ENCODE results near the gene DDAH1. TPM values are rescaled to one million over a fixed set of nuclear protein-coding genes. Genes with fewer than 3 reads are reported as not detected.

DDAH1 gene
- total and polyA plus RNA-seq, 2 of the 4 experiments (the other 2 are of a cell fraction): 78.0 to 94.5 TPM

GRCh38 chr1:85428471-85429089 lies 36.4 kb downstream of the DDAH1 start:
- no peak overlapping the region for H4K8ac ChIP-seq (ENCODE audit: low read depth in 2 of 2, low read length in 2 of 2)
- dilution Hi-C loops (cut with HindIII; ENCODE audit: low sequenced_read_pairs, unreplicated experiment): no loop called here
- H3K36me3 ChIP-seq (ENCODE audit: control insufficient read depth, insufficient read depth, low read length): peaks cover 2% of the 10 kb centered on the region; the same call in 1 of the 2 replicates
- no peak overlapping the region for H2AK5ac ChIP-seq (ENCODE audit: low read depth, low read length)
- no peak for DNase-seq
- H3K9ac ChIP-seq (ENCODE audit: low read depth, low read length): no peak overlapping the region
- no peak overlapping the region for H3K4me3 ChIP-seq (ENCODE audit: insufficient read depth, low read depth, low read length)
- no peak overlapping the region for H3K4me2 ChIP-seq (ENCODE audit: low read depth, low read length)
- CTCF ChIA-PET: no interaction called here
- H3K27ac ChIP-seq (ENCODE audit: insufficient read depth, low read length): no peak overlapping the region
- peaks cover 32 to 58% of the 10 kb centered on the region in 2 experiments for H3K79me1 ChIP-seq (ENCODE audit: low read depth in 1 of 2, low read length in 2 of 2)
- WGBS, 2 experiments (ENCODE audit: extremely low coverage in 2 of 2, insufficient read length in 1 of 2): 100% methylated on average over 1 of the region's 2 CpGs; no CpG with 5 or more reads in 1 of the 2 experiments
- no peak overlapping the region for H3K4ac ChIP-seq (ENCODE audit: low read depth, low read length)
- TF ChIP-seq POLR2A (IDR thresholded peaks at IDR 0.05; ENCODE audit: low read depth, low read length): no peak
- no peak for TF ChIP-seq CEBPB (IDR thresholded peaks at IDR 0.05; ENCODE audit: low read depth, low read length)
- no peak for TF ChIP-seq NFE2L2 (IDR thresholded peaks at IDR 0.05; ENCODE audit: low read depth, low read length)
- TF ChIP-seq RAD21 (IDR thresholded peaks at IDR 0.05; ENCODE audit: low read length): no peak
- TF ChIP-seq MXI1 (IDR thresholded peaks at IDR 0.05; ENCODE audit: borderline replicate concordance, low read depth, low read length): no peak
- TF ChIP-seq CHD1 (IDR thresholded peaks at IDR 0.05; ENCODE audit: low read depth, low read length): no peak
- no peak for TF ChIP-seq CTCF (conservative IDR thresholded peaks at IDR 0.05; ENCODE audit: low read depth, low read length)
- TF ChIP-seq ELK1 (IDR thresholded peaks at IDR 0.05; ENCODE audit: borderline replicate concordance, low read depth, low read length): no peak
- TF ChIP-seq, protein P1, sequence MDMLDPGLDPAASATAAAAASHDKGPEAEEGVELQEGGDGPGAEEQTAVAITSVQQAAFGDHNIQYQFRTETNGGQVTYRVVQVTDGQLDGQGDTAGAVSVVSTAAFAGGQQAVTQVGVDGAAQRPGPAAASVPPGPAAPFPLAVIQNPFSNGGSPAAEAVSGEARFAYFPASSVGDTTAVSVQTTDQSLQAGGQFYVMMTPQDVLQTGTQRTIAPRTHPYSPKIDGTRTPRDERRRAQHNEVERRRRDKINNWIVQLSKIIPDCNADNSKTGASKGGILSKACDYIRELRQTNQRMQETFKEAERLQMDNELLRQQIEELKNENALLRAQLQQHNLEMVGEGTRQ (IDR thresholded peaks at IDR 0.05; ENCODE audit: low read depth, low read length): no peak
- no peak for TF ChIP-seq MAFK (IDR thresholded peaks at IDR 0.05; ENCODE audit: low read depth, low read length)
- no peak for TF ChIP-seq RFX5 (IDR thresholded peaks at IDR 0.05; ENCODE audit: low read depth, low read length)
- TF ChIP-seq FOS (IDR thresholded peaks at IDR 0.05; ENCODE audit: low read depth, low read length): no peak
- TF ChIP-seq BHLHE40 (IDR thresholded peaks at IDR 0.05; ENCODE audit: low read depth, low read length): no peak
- no peak for TF ChIP-seq SMC3 (IDR thresholded peaks at IDR 0.05; ENCODE audit: low read depth, low read length)
- no peak for TF ChIP-seq RCOR1 (IDR thresholded peaks at IDR 0.05; ENCODE audit: insufficient replicate concordance, low read length)
- TF ChIP-seq MAZ (IDR thresholded peaks at IDR 0.05; ENCODE audit: borderline replicate concordance, low read depth, low read length): no peak
- H3K18ac ChIP-seq (ENCODE audit: low read depth, low read length): no peak overlapping the region
- H3K56ac ChIP-seq (ENCODE audit: extremely low read depth, insufficient read depth, low read length): no peak overlapping the region
- H3K9me1 ChIP-seq (ENCODE audit: insufficient read depth, low read length): peaks cover 6% of the 10 kb centered on the region; the same call in 1 of the 2 replicates
- POLR2A ChIA-PET (ENCODE audit: unreplicated experiment): no interaction called here
- H3K9me3 ChIP-seq (ENCODE audit: control insufficient read depth, insufficient read depth, low read length): no peaks in the 10 kb centered on the region
- no peak overlapping the region for H3K23ac ChIP-seq (ENCODE audit: low read depth, low read length)
- H2AFZ ChIP-seq (replicated peaks; ENCODE audit: low read length, poor library complexity): no peak overlapping the region
- in situ Hi-C loops (cut with MboI; ENCODE audit: low sequenced_read_pairs): no loop called here
- no peak overlapping the region for H2AK9ac ChIP-seq (replicated peaks; ENCODE audit: low read depth, low read length, poor library complexity)
- H2BK5ac ChIP-seq (ENCODE audit: low read depth, low read length, poor library complexity, severe bottlenecking): no peak overlapping the region
- H4K91ac ChIP-seq (ENCODE audit: insufficient read depth, low read depth, low read length): no peak overlapping the region
- intact Hi-C loops (cut with micrococcal nuclease): no loop called here
- H2BK15ac ChIP-seq (ENCODE audit: low read depth, low read length): no peak overlapping the region
- H3K4me1 ChIP-seq (ENCODE audit: control insufficient read depth, insufficient read depth, low read length): no peaks in the 10 kb centered on the region; the same call in 1 of the 2 replicates
- peaks cover 3% of the 10 kb centered on the region; the same call in 1 of the 2 replicates for H4K20me1 ChIP-seq (ENCODE audit: insufficient read depth, low read length)
- ATAC-seq (ENCODE audit: low read depth): no peak
- BruUV-seq (replicated peaks): no TSS peak
- no peak overlapping the region for H2BK20ac ChIP-seq (ENCODE audit: low read depth, low read length)
- no peak overlapping the region for H4K5ac ChIP-seq (ENCODE audit: low read depth, low read length)
- no peaks in the 10 kb centered on the region for H3K27me3 ChIP-seq (ENCODE audit: control insufficient read depth, insufficient read depth, low read length)
- no peak overlapping the region for H3K14ac ChIP-seq (replicated peaks; ENCODE audit: low read depth, low read length)
- H2BK120ac ChIP-seq (ENCODE audit: low read depth, low read length): no peak overlapping the region
